ENCODE measurements around the gene DPAGT1. TPM values are rescaled to one million over a fixed set of nuclear protein-coding genes. Genes with fewer than 3 reads are reported as not detected.
A peak's percentile ranks its signal among the peaks of the same experiment; 100 is the strongest.

DPAGT1 gene
- total RNA-seq, 2 experiments from 2014 or later: 64.4 to 66.9 TPM

GRCh38 chr11:119126675-119127268 lies 25.1 kb upstream of the DPAGT1 start:
- H3K27me3 Mint-ChIP-seq: no peaks in the 10 kb centered on the region
- no peak overlapping the region for H3K4me3 Mint-ChIP-seq
- H3K9me3 Mint-ChIP-seq: no peaks in the 10 kb centered on the region
- intact Hi-C loops (cut with micrococcal nuclease): no loop called here
- CTCF ChIA-PET: interaction anchor here (1.2 kb wide), 1 partner anchor 70 kb away, joined by 4 read pairs; no protein-coding TSS in a partner anchor
- H3K27ac Mint-ChIP-seq: peak overlapping the region; percentile 61
- DNase-seq: no peak
- peaks cover 15% of the 10 kb centered on the region for H3K36me3 Mint-ChIP-seq
- peaks cover 26% of the 10 kb centered on the region for H3K4me1 Mint-ChIP-seq (ENCODE audit: low read depth)
- POLR2A ChIA-PET: interaction anchor here (0.6 kb wide), 1 partner anchor 83 kb away, joined by 6 read pairs; no protein-coding TSS in a partner anchor

GRCh38 chr11:119125821-119126220 lies 24.2 kb upstream of the DPAGT1 start:
- Mint-ChIP-seq H3K9me3 (no peaks in the 10 kb centered on the region), H3K27me3 (no peaks in the 10 kb centered on the region), H3K4me1 (ENCODE audit: low read depth) (peaks cover 29% of the 10 kb centered on the region), H3K36me3 (peaks cover 9% of the 10 kb centered on the region), H3K4me3 (no peak overlapping the region), H3K27ac (no peak overlapping the region)
- no peak for DNase-seq
- intact Hi-C loops (cut with micrococcal nuclease): no loop called here
- POLR2A ChIA-PET: no interaction called here
- CTCF ChIA-PET: no interaction called here

GRCh38 chr11:119121811-119122124 lies 20.1 kb upstream of the DPAGT1 start:
- H3K4me1 Mint-ChIP-seq (ENCODE audit: low read depth): peaks cover 29% of the 10 kb centered on the region
- no peak for DNase-seq
- H3K27ac Mint-ChIP-seq: peak overlapping the region; percentile 78
- H3K9me3 Mint-ChIP-seq: no peaks in the 10 kb centered on the region
- peaks cover 14% of the 10 kb centered on the region for H3K36me3 Mint-ChIP-seq
- ChIA-PET CTCF (interaction anchor here (1.0 to 1.5 kb wide), 6 partner anchors 11 to 84 kb away, joined by 3 to 5 read pairs (median 4); partner anchors contain the start of genes C2CD2L, CBL, NLRX1 and VPS11), POLR2A (interaction anchor here (0.5 to 2.2 kb wide), 9 partner anchors 13 to 66 kb away, joined by 3 to 10 read pairs (median 3); partner anchors contain the start of genes C2CD2L, DPAGT1 and VPS11)
- intact Hi-C loops (cut with micrococcal nuclease): loop anchor here (1.0 to 5.0 kb wide), 6 partner anchors 14 to 211 kb away; partner anchors contain the start of genes C2CD2L, DPAGT1, HMBS and RNF26
- H3K27me3 Mint-ChIP-seq: no peaks in the 10 kb centered on the region
- peak overlapping the region; percentile 88 for H3K4me3 Mint-ChIP-seq

- Mint-ChIP-seq H3K4me1 (ENCODE audit: low read depth) (peaks cover 28% of the 10 kb centered on the region), H3K9me3 (no peaks in the 10 kb centered on the region), H3K27ac (peak within 1 kb of the TSS; percentile 78), H3K27me3 (no peaks in the 10 kb centered on the region), H3K4me3 (peak within 1 kb of the TSS; percentile 88), H3K36me3 (peaks cover 14% of the 10 kb centered on the region)
- intact Hi-C loops (cut with micrococcal nuclease): loop anchor here (1.0 to 5.0 kb wide), 6 partner anchors 14 to 211 kb away; partner anchors contain the start of genes C2CD2L, DPAGT1, HMBS and RNF26
- CTCF ChIA-PET: interaction anchor here (0.7 to 1.8 kb wide), 10 partner anchors 11 to 75 kb away, joined by 3 to 9 read pairs (median 4); partner anchors contain the start of genes C2CD2L, NLRX1 and VPS11
- POLR2A ChIA-PET: interaction anchor here (0.5 to 2.2 kb wide), 10 partner anchors 11 to 65 kb away, joined by 3 to 10 read pairs (median 3); partner anchors contain the start of genes C2CD2L, DPAGT1 and VPS11
- peak; percentile 100 for DNase-seq
Measured at GRCh38 chr11:119121008-119121810, 19.6 kb upstream of the DPAGT1 start, which contains the start of gene HINFP. Gene HINFP, plus strand, starts transcription at chr11:119121580. Its CDS starts 5,365 bp downstream, at chr11:119126945.

GRCh38 chr11:119120639-119121007 lies 19.0 kb upstream of the DPAGT1 start:
- Mint-ChIP-seq H3K27ac (peak overlapping the region; percentile 73), H3K27me3 (no peaks in the 10 kb centered on the region), H3K9me3 (no peaks in the 10 kb centered on the region), H3K36me3 (peaks cover 16% of the 10 kb centered on the region), H3K4me3 (peak overlapping the region; percentile 88), H3K4me1 (ENCODE audit: low read depth) (peaks cover 33% of the 10 kb centered on the region)
- POLR2A ChIA-PET: interaction anchor here (0.9 to 2.2 kb wide), 5 partner anchors 10 to 30 kb away, joined by 3 to 10 read pairs (median 3); partner anchors contain the start of gene C2CD2L
- intact Hi-C loops (cut with micrococcal nuclease): loop anchor here (1.0 to 5.0 kb wide), 6 partner anchors 13 to 212 kb away; partner anchors contain the start of genes C2CD2L, DPAGT1, HMBS and RNF26
- no peak for DNase-seq
- CTCF ChIA-PET: interaction anchor here (0.9 to 1.8 kb wide), 4 partner anchors 12 to 76 kb away, joined by 3 to 9 read pairs (median 4); no protein-coding TSS in a partner anchor

GRCh38 chr11:119118946-119119345 lies 17.3 kb upstream of the DPAGT1 start:
- intact Hi-C loops (cut with micrococcal nuclease): no loop called here
- no peak overlapping the region for H3K4me3 Mint-ChIP-seq
- no peaks in the 10 kb centered on the region for H3K9me3 Mint-ChIP-seq
- H3K4me1 Mint-ChIP-seq (ENCODE audit: low read depth): peaks cover 48% of the 10 kb centered on the region
- ChIA-PET POLR2A (no interaction called here), CTCF (interaction anchor here (1.1 kb wide), 1 partner anchor 50 kb away, joined by 3 read pairs; no protein-coding TSS in a partner anchor)
- no peaks in the 10 kb centered on the region for H3K27me3 Mint-ChIP-seq
- H3K36me3 Mint-ChIP-seq: peaks cover 24% of the 10 kb centered on the region
- DNase-seq: no peak
- no peak overlapping the region for H3K27ac Mint-ChIP-seq

GRCh38 chr11:119118227-119118626 lies 16.6 kb upstream of the DPAGT1 start:
- Mint-ChIP-seq H3K36me3 (peaks cover 27% of the 10 kb centered on the region), H3K9me3 (no peaks in the 10 kb centered on the region), H3K27me3 (no peaks in the 10 kb centered on the region), H3K4me1 (ENCODE audit: low read depth) (peaks cover 48% of the 10 kb centered on the region), H3K4me3 (no peak overlapping the region), H3K27ac (no peak overlapping the region)
- intact Hi-C loops (cut with micrococcal nuclease): no loop called here
- ChIA-PET POLR2A (no interaction called here), CTCF (interaction anchor here (1.1 kb wide), 1 partner anchor 51 kb away, joined by 3 read pairs; no protein-coding TSS in a partner anchor)
- no peak for DNase-seq

- peaks cover 29% of the 10 kb centered on the region for H3K36me3 Mint-ChIP-seq
- peaks cover 39% of the 10 kb centered on the region for H3K4me1 Mint-ChIP-seq (ENCODE audit: low read depth)
- no peak overlapping the region for H3K27ac Mint-ChIP-seq
- intact Hi-C loops (cut with micrococcal nuclease): no loop called here
- no peaks in the 10 kb centered on the region for H3K9me3 Mint-ChIP-seq
- no peak for DNase-seq
- H3K27me3 Mint-ChIP-seq: no peaks in the 10 kb centered on the region
- CTCF ChIA-PET: no interaction called here
- no peak overlapping the region for H3K4me3 Mint-ChIP-seq
- POLR2A ChIA-PET: no interaction called here
Measured at GRCh38 chr11:119117004-119117706, 15.5 kb upstream of the DPAGT1 start.

- Mint-ChIP-seq H3K4me1 (ENCODE audit: low read depth) (peaks cover 37% of the 10 kb centered on the region), H3K36me3 (peaks cover 31% of the 10 kb centered on the region), H3K27ac (peak overlapping the region; percentile 66), H3K4me3 (no peak overlapping the region), H3K9me3 (no peaks in the 10 kb centered on the region), H3K27me3 (no peaks in the 10 kb centered on the region)
- POLR2A ChIA-PET: interaction anchor here (1.5 kb wide), 3 partner anchors 9 to 22 kb away, joined by 4 to 6 read pairs (median 6); partner anchors contain the start of gene DPAGT1
- CTCF ChIA-PET: interaction anchor here (0.9 to 1.8 kb wide), 2 partner anchors 21 to 221 kb away, joined by 4 to 6 read pairs; a partner anchor contains a TSS
- intact Hi-C loops (cut with micrococcal nuclease): no loop called here
- DNase-seq: no peak
Measured at GRCh38 chr11:119116601-119117000, 14.9 kb upstream of the DPAGT1 start.

GRCh38 chr11:119116235-119116594 lies 14.6 kb upstream of the DPAGT1 start:
- intact Hi-C loops (cut with micrococcal nuclease): no loop called here
- Mint-ChIP-seq H3K4me1 (ENCODE audit: low read depth) (peaks cover 37% of the 10 kb centered on the region), H3K27me3 (no peaks in the 10 kb centered on the region), H3K9me3 (no peaks in the 10 kb centered on the region), H3K4me3 (no peak overlapping the region), H3K27ac (peak overlapping the region; percentile 96), H3K36me3 (peaks cover 31% of the 10 kb centered on the region)
- ChIA-PET CTCF (interaction anchor here (0.9 to 1.8 kb wide), 3 partner anchors 19 to 222 kb away, joined by 3 to 6 read pairs (median 4); a partner anchor contains a TSS), POLR2A (interaction anchor here (0.9 to 1.5 kb wide), 6 partner anchors 9 to 86 kb away, joined by 3 to 6 read pairs (median 4); partner anchors contain the start of genes DPAGT1, SLC37A4 and VPS11)
- DNase-seq: no peak
